Measurements from ENCODE around the gene MAP3K3. TPM values are rescaled to one million over a fixed set of nuclear protein-coding genes. Genes with fewer than 3 reads are reported as not detected.

Gene MAP3K3
- total and polyA plus RNA-seq, 2 donors (not counting 3 experiments of a cell fraction or from before 2014, with no cell fraction given) = 56.6 to 81.0 TPM

DNA sequence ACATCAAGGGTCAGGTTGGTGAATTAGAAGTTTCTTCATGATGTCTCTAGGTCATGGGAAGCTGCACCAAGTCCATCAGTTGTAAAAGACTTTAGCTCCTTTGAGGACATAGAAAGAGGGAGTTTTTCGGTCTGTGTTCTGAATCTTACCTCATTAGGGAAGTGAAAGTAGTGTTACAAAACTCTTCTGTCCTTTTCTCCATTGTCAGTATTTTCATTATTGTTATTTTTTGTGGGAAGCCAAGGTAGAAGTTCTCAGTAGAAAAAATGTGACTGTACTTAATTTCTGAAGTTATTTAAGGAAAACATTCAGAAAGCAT, 24.2 kb downstream of the MAP3K3 start:
- H3K27ac ChIP-seq (ENCODE audit: insufficient read depth, low read depth, low read length) = no peak overlapping the region
- ChIA-PET POLR2A (no interaction called here), CTCF (interaction anchor here (0.8 to 1.5 kb wide), 2 partner anchors 19 to 28 kb away, joined by 3 to 5 read pairs; no protein-coding TSS in a partner anchor)
- H3K9me3 ChIP-seq (replicated peaks; ENCODE audit: control insufficient read depth, insufficient read depth, low read length) = no peaks in the 10 kb centered on the region
- no peak overlapping the region for H3K9ac ChIP-seq (replicated peaks; ENCODE audit: extremely low read depth, insufficient read depth, low read length)
- no peak overlapping the region for H3K4me2 ChIP-seq (ENCODE audit: insufficient read depth, low read length)
- no peak overlapping the region for H2AFZ ChIP-seq (ENCODE audit: low read depth, low read length)
- no peaks in the 10 kb centered on the region for H4K20me1 ChIP-seq (replicated peaks; ENCODE audit: control insufficient read depth, extremely low read depth, insufficient read depth, low read length)
- no peaks in the 10 kb centered on the region for H3K4me1 ChIP-seq (ENCODE audit: control insufficient read depth, extremely low read depth, insufficient read depth, low read length)
- H3K9me1 ChIP-seq (replicated peaks; ENCODE audit: control insufficient read depth, extremely low read depth, insufficient read depth, low read length) = no peaks in the 10 kb centered on the region
- peaks cover 5% of the 10 kb centered on the region for H3K79me2 ChIP-seq (ENCODE audit: control insufficient read depth, insufficient read depth, low read length)
- FAIRE-seq = no peak
- BruUV-seq (replicated peaks) = no TSS peak
- H3K4me3 ChIP-seq (replicated peaks in 1 of 3; ENCODE audit: insufficient read depth in 1 of 3, low read depth in 1 of 3, low read length in 3 of 3) = no peak overlapping the region
- peaks cover 10 to 20% of the 10 kb centered on the region in 2 experiments for H3K36me3 ChIP-seq (ENCODE audit: control insufficient read depth in 2 of 2, extremely low read depth in 1 of 2, insufficient read depth in 2 of 2, low read length in 2 of 2)
- TF ChIP-seq FOS (IDR thresholded peaks at IDR 0.05; ENCODE audit: borderline replicate concordance, insufficient read depth, low read length) = no peak
- no peak for TF ChIP-seq POLR2A (IDR thresholded peaks at IDR 0.05; ENCODE audit: low read depth, low read length)
- no peak for TF ChIP-seq EZH2 (IDR thresholded peaks at IDR 0.05; ENCODE audit: borderline replicate concordance, low read depth, low read length, severe bottlenecking)
- TF ChIP-seq JUN (IDR thresholded peaks at IDR 0.05; ENCODE audit: borderline replicate concordance, insufficient read depth, insufficient read length, low read depth) = no peak
- no peak for TF ChIP-seq GATA2 (IDR thresholded peaks at IDR 0.05; ENCODE audit: insufficient read depth, insufficient read length, low read depth, low read length)
- no peak for TF ChIP-seq POLR2AphosphoS5 (IDR thresholded peaks at IDR 0.05; ENCODE audit: insufficient read depth, low read depth, low read length)
- TF ChIP-seq, protein P1, sequence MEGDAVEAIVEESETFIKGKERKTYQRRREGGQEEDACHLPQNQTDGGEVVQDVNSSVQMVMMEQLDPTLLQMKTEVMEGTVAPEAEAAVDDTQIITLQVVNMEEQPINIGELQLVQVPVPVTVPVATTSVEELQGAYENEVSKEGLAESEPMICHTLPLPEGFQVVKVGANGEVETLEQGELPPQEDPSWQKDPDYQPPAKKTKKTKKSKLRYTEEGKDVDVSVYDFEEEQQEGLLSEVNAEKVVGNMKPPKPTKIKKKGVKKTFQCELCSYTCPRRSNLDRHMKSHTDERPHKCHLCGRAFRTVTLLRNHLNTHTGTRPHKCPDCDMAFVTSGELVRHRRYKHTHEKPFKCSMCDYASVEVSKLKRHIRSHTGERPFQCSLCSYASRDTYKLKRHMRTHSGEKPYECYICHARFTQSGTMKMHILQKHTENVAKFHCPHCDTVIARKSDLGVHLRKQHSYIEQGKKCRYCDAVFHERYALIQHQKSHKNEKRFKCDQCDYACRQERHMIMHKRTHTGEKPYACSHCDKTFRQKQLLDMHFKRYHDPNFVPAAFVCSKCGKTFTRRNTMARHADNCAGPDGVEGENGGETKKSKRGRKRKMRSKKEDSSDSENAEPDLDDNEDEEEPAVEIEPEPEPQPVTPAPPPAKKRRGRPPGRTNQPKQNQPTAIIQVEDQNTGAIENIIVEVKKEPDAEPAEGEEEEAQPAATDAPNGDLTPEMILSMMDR (IDR thresholded peaks at IDR 0.05; ENCODE audit: extremely low read depth in 1 of 2, insufficient read depth in 1 of 2, low read depth in 1 of 2, low read length in 2 of 2) = no peak
- TF ChIP-seq MYC (IDR thresholded peaks at IDR 0.05; ENCODE audit: low read depth, low read length) = no peak
- TF ChIP-seq, protein P2, sequence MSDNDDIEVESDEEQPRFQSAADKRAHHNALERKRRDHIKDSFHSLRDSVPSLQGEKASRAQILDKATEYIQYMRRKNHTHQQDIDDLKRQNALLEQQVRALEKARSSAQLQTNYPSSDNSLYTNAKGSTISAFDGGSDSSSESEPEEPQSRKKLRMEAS (IDR thresholded peaks at IDR 0.05; ENCODE audit: insufficient read depth, insufficient read length) = no peak
- no peak for DNase-seq (ENCODE audit: low read depth, low spot score)
- dilution Hi-C loops (cut with MboI; ENCODE audit: extremely low pct_ligation_motif_present, low sequenced_read_pairs) = no loop called here
- no peaks in the 10 kb centered on the region for H3K27me3 ChIP-seq (ENCODE audit: control insufficient read depth in 2 of 2, insufficient read depth in 2 of 2, low read length in 2 of 2)
- intact Hi-C loops (cut with micrococcal nuclease) = no loop called here
